Psoas muscle (tissue), 8 donors: ENCODE measurements around the gene CREBZF. TPM values are rescaled to one million over a fixed set of nuclear protein-coding genes. Genes with fewer than 3 reads are reported as not detected.
A peak's percentile ranks its signal among the peaks of the same experiment; 100 is the strongest.

Experiments used
- ATAC-seq, 4 donors: fragments of 200-7000 bp; cut with Tn5 transposase; one replicate each; pipeline ENCODE4 v1.9.1; 2020; ENCODE audit warnings: moderate library complexity in 3 of 4, mild to moderate bottlenecking in 2 of 4
- DNase-seq, 2 donors: peaks; one replicate each; pipeline ENCODE4 v3.0.0-alpha.2; 2020
- H3K27ac ChIP-seq: fragments of 200-600 bp; one replicate; pipeline ENCODE4 v1.8.0; 2022
- H3K27me3 ChIP-seq, 3 donors: fragments of 200-600 bp in 1 of 3; one replicate each; pipeline versions ENCODE4 v1.6.1 to v1.8.0; 2013 to 2022; ENCODE audit warnings: low read length in 2 of 3, mild to moderate bottlenecking in 2 of 3, moderate library complexity in 1 of 3; ENCODE audit not compliant: insufficient read depth in 3 of 3
- H3K36me3 ChIP-seq, 2 donors: fragments of 200-600 bp in 1 of 2; one replicate each; pipeline versions ENCODE4 v1.6.1 to v1.8.0; 2013 to 2022; ENCODE audit warnings: low read depth in 1 of 2, mild to moderate bottlenecking in 1 of 2, moderate library complexity in 1 of 2; ENCODE audit not compliant: insufficient read depth in 1 of 2
- H3K4me1 ChIP-seq: fragments of 200-600 bp; one replicate; pipeline ENCODE4 v1.8.0; 2022
- H3K4me3 ChIP-seq: fragments of 200-600 bp; one replicate; pipeline ENCODE4 v1.8.0; 2022; ENCODE audit warnings: mild to moderate bottlenecking
- H3K9me3 ChIP-seq: fragments of 200-600 bp; one replicate; pipeline ENCODE4 v1.8.0; 2022
- CTCF ChIP-seq: fragments of 200-600 bp; IDR thresholded peaks from one replicate; pipeline ENCODE4 v1.8.0; 2022; ENCODE audit warnings: antibody characterized with exemption
- WGBS, 3 donors: extraction: QIAGEN DNeasy Blood & Tissue Kit; methylation state at CpG; one replicate each; pipeline versions ENCODE4 v1.1.6 to v1.1.7; 2013; 5-methylcytosine and 5-hydroxymethylcytosine counted together
- intact Hi-C, 2 donors: fragments of 100-400 bp; cut with DNase I; formaldehyde crosslinking; loops; one replicate each; pipeline versions ENCODE4 v1.11.0 to v1.14.2; 2022
- polyA plus RNA-seq, 3 donors: library from polyadenylated mRNA; stranded (reverse); fragments of 200-250 nt; gene quantifications; one replicate each; pipeline ENCODE4 v1.2.3, GENCODE V29; 2013
- total RNA-seq, 4 donors: library from RNA; stranded (reverse); fragmentation: NEBNext Ultra II Directional in 2 of 4; extraction: Animal tissue kit (Norgen Biotek cat#: 25700) in 2 of 4; gene quantifications; one replicate each; pipeline versions ENCODE4 v1.2.1 to v1.2.4, GENCODE V29; 2021 to 2023
- donor health status: healthy with polysubstance abuse.
- donor health status: DM: no; HTN: no; CAD: no; lungs with moderate emphysema.
- donor health status: Bipolar disorder and iron deficiency.
- donor health status: healthy.
- donor health status: DM: yes; HTN: yes; CAD: no.
- donor health status: DM: no; HTN: no; CAD: no.
- donor health status: DM: no; HTN: no; CAD: no.
- donor health status: DM: yes; HTN: yes; CAD: no.

CREBZF gene
- total and polyA plus RNA-seq, 7 donors = 14.0 to 32.3 (median 17.9) TPM

- Histone ChIP-seq H3K36me3 (peaks cover 0 to 10% of the 10 kb centered on the region in 2 donors), H3K27me3 (no peaks in the 10 kb centered on the region), H3K9me3 (no peaks in the 10 kb centered on the region), H3K4me3 (peak overlapping the region; percentile 78), H3K4me1 (peaks cover 33% of the 10 kb centered on the region), H3K27ac (peak overlapping the region; percentile 87)
- TF ChIP-seq CTCF = no peak
- ATAC-seq = peak in 1 of 4 donors; percentile 22
- intact Hi-C loops = loop anchor here (2.0 to 10.0 kb wide), 2 partner anchors 16 to 52 kb away; no protein-coding TSS in a partner anchor
- no peak for DNase-seq
- WGBS, 3 donors = 28 to 34% (median 29%) methylated on average over 2 of the region's 2 CpGs
These were observed 17.9 kb downstream of the CREBZF start for GRCh38 chr11:85647078-85647477.

DNA sequence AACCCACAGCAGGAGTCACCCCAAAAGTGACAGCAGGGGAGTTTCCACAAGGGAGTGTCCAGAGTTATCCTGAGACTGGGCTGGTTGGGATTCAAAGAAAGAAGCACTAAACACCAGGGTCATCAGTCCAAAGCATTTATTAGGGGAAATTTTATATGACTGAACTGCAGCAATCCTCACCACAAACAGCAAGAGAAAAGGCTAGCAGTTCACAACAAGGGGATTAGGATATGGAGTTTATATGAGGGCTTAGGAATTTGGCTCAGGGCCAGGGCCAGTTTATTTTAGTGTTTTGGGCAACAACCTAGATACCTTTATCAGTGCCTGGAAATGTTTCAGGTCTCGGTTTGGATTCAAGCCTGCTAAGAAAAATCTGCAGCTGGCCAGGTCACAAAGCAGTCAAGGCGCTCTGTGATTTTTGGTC, 21.7 kb downstream of the CREBZF start:
- no peak for TF ChIP-seq CTCF
- H3K27me3 ChIP-seq = no peaks in the 10 kb centered on the region
- no peaks in the 10 kb centered on the region for H3K9me3 ChIP-seq
- H3K4me1 ChIP-seq = peaks cover 17% of the 10 kb centered on the region
- ATAC-seq = no peak
- no peak overlapping the region for H3K4me3 ChIP-seq
- intact Hi-C loops = loop anchor here in 1 of 2 donors (10.0 kb wide), 1 partner anchor 48 kb away; no protein-coding TSS in a partner anchor
- H3K27ac ChIP-seq = no peak overlapping the region
- peaks cover 0 to 5% of the 10 kb centered on the region in 2 donors for H3K36me3 ChIP-seq
- DNase-seq = no peak
- WGBS, 3 donors = 18 to 25% (median 22%) methylated on average over 2 of the region's 2 CpGs

DNA sequence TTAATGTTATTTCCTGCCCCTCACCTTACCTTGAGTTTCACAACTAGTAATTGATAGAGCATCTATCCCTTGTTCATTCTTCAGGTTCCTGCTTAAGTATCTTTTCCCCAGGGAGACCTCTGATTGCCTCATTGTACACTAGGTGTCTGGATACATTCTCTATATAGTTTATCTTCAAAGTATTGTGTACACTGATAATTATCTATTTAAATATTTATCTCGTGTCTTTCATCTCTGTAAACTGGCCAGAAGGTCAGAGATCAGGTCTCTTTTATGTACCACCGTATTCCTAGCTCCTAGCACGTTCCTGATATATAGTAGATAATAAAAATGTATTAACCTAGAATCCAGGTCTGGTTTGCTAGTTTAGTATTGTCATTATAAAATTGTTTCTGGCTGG, 30.2 kb downstream of the CREBZF start:
- WGBS, 3 donors = 57 to 88% (median 80%) methylated on average over 3 of the region's 3 CpGs
- intact Hi-C loops = no loop called here
- no peak for TF ChIP-seq CTCF
- no peak for DNase-seq
- Histone ChIP-seq H3K27ac (no peak overlapping the region), H3K27me3 (no peaks in the 10 kb centered on the region), H3K36me3 (peaks cover 3 to 72% of the 10 kb centered on the region in 2 donors), H3K9me3 (no peaks in the 10 kb centered on the region), H3K4me3 (no peak overlapping the region), H3K4me1 (peaks cover 6% of the 10 kb centered on the region)
- no peak for ATAC-seq

DNA sequence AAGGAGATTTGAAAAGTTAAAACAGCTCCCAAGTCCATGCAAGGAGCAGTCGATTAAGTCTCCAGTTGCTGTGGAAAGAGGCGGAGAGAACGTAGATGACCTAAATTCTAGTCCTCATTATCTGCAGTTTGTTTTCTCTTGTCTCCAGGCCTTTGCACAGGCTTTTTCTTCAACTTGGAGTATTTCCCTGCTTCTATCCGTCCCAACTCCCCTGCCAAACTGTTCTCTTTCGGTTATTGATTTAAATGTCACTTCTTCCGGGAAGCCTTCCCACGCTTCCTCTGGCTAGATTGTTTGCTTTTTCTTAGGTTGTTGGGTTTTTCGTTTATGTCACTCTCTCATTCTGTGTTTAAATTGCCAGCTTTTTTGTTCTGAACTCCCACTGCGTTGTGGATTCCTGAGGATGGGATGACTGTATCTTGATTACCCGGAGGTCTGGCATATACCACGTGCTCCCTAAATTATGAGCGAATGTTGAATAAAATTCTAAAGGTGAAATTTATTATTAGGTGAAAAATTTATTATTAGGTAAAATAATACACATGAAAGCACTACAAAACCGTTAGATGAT, 36.1 kb downstream of the CREBZF start:
- TF ChIP-seq CTCF = no peak
- Histone ChIP-seq H3K27ac (peak overlapping the region; percentile 86), H3K4me3 (peak overlapping the region; percentile 89), H3K36me3 (peaks cover 0 to 24% of the 10 kb centered on the region in 2 donors), H3K9me3 (no peaks in the 10 kb centered on the region), H3K4me1 (peaks cover 28% of the 10 kb centered on the region), H3K27me3 (no peaks in the 10 kb centered on the region)
- intact Hi-C loops = loop anchor here (1.0 to 5.0 kb wide), 2 partner anchors 33 to 35 kb away; no protein-coding TSS in a partner anchor
- DNase-seq (no peak), ATAC-seq (peak in 3 of 4 donors; percentile 5 to 22 (median 10))
- 0 to 2% (median 2%) methylated on average over 13 of the region's 13 CpGs for WGBS, 3 donors
